Uterus (tissue), 4 donors: ENCODE data around the gene FBLN2. TPM values are rescaled to one million over a fixed set of nuclear protein-coding genes. Genes with fewer than 3 reads are reported as not detected.
A peak's percentile ranks its signal among the peaks of the same experiment; 100 is the strongest.
"Not testable (repeated sequence)": the region's sequence is repeated elsewhere in the genome, so short reads cannot be mapped to it uniquely, and the experiment has no call there.

Experiments
- DNase-seq, 2 donors: peaks; one replicate each; pipeline ENCODE4 v3.0.0-alpha.2; 2019 to 2020
- H3K27ac ChIP-seq, 2 donors: fragments of 200-600 bp; sonication (generic); 1 replicate in 1 of 2; 2 replicates in 1 of 2; pipeline ENCODE4 v1.5.1; 2016 to 2018
- H3K27me3 ChIP-seq, 2 donors: fragments of 200-600 bp; sonication (generic); one replicate each; pipeline ENCODE4 v1.5.1; 2018 to 2019; ENCODE audit warnings: control low read depth in 1 of 2
- H3K36me3 ChIP-seq, 2 donors: fragments of 200-600 bp; sonication (generic); one replicate each; pipeline ENCODE4 v1.5.1; 2019; ENCODE audit warnings: control low read depth in 1 of 2
- H3K4me1 ChIP-seq, 2 donors: fragments of 200-600 bp; sonication (generic); one replicate each; pipeline ENCODE4 v1.5.1; 2018 to 2019; ENCODE audit warnings: control low read depth in 1 of 2
- H3K4me3 ChIP-seq, 2 donors: fragments of 200-600 bp; sonication (generic); 1 replicate in 1 of 2; 2 replicates in 1 of 2; pipeline ENCODE4 v1.5.1; 2018 to 2019; ENCODE audit warnings: mild to moderate bottlenecking in 1 of 2
- H3K9me3 ChIP-seq, 2 donors: fragments of 200-600 bp; sonication (generic); one replicate each; pipeline ENCODE4 v1.5.1; 2019; ENCODE audit warnings: control low read depth in 1 of 2
- POLR2A ChIP-seq, 2 donors: fragments of 450-650 bp; IDR thresholded peaks; one replicate each; pipeline ENCODE4 v1.6.1; 2016; ENCODE audit warnings: antibody characterized with exemption in 2 of 2, mild to moderate bottlenecking in 1 of 2, moderate library complexity in 1 of 2
- intact Hi-C: fragments of 100-400 bp; cut with DNase I; formaldehyde crosslinking; loops from one replicate; pipeline ENCODE4 v1.15.1; 2023; ENCODE audit warnings: low total_unique reads
- total RNA-seq, 4 donors: library from RNA; depleted of rRNA in 3 of 4; stranded (reverse); fragments of >200 nt in 3 of 4; gene quantifications; one replicate each; pipeline versions ENCODE4 v1.1.0 to v1.2.4, GENCODE V29; 2014 to 2023
- TF ChIP-seq, protein P1 (sequence below), 4 experiments: fragments of 200-600 bp in 2 of 4; fragments of 450-650 bp in 2 of 4; sonication (generic) in 2 of 4; IDR thresholded peaks; one replicate each; pipeline ENCODE4 v1.5.1; 2016 to 2019; ENCODE audit warnings: antibody characterized with exemption in 4 of 4, mild to moderate bottlenecking in 2 of 4, moderate library complexity in 1 of 4
- donor health status: DM: yes; HTN: yes; CAD: no.

The FBLN2 gene
- total RNA-seq, 4 donors from 2014 or later = 39.2 to 217 (median 48.6) TPM

DNA sequence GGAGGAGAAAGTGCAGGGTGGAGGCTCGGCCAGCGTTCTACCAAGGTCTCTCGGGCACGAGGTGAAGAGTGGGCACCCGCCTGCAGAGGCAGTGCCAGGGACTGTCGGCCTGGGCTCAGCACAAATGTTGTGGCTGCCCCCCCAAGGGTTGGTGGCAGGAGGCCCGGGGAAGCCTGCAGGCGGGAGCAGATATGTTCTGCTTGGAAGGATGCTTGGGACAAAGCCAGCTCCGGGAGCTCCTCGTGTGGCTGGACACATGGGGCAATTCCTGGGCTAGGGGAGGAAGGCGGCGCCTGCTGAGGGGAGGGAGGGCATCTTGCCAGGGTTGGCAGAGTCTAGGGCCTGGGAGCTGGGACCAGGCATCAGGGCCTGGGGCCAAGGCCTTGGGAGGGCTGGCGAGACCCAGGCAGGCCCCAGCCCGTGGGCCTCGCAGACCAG, 30.4 kb upstream of the FBLN2 start:
- TF ChIP-seq, protein P1, sequence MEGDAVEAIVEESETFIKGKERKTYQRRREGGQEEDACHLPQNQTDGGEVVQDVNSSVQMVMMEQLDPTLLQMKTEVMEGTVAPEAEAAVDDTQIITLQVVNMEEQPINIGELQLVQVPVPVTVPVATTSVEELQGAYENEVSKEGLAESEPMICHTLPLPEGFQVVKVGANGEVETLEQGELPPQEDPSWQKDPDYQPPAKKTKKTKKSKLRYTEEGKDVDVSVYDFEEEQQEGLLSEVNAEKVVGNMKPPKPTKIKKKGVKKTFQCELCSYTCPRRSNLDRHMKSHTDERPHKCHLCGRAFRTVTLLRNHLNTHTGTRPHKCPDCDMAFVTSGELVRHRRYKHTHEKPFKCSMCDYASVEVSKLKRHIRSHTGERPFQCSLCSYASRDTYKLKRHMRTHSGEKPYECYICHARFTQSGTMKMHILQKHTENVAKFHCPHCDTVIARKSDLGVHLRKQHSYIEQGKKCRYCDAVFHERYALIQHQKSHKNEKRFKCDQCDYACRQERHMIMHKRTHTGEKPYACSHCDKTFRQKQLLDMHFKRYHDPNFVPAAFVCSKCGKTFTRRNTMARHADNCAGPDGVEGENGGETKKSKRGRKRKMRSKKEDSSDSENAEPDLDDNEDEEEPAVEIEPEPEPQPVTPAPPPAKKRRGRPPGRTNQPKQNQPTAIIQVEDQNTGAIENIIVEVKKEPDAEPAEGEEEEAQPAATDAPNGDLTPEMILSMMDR (IDR thresholded peaks at IDR 0.05) = no peak
- TF ChIP-seq POLR2A (IDR thresholded peaks at IDR 0.05) = no peak
- Histone ChIP-seq H3K36me3 (no peaks in the 10 kb centered on the region), H3K9me3 (no peaks in the 10 kb centered on the region), H3K27me3 (no peaks in the 10 kb centered on the region), H3K4me3 (no peak overlapping the region), H3K4me1 (no peaks in the 10 kb centered on the region), H3K27ac (peak overlapping the region; percentile 53 to 65)
- intact Hi-C loops = no loop called here
- peak; percentile 59 to 60 for DNase-seq

GRCh38 chr3:13519006-13519791, 29.7 kb upstream of the FBLN2 start:
- intact Hi-C loops = no loop called here
- no peaks in the 10 kb centered on the region for H3K36me3 ChIP-seq
- no peaks in the 10 kb centered on the region for H3K9me3 ChIP-seq
- H3K4me3 ChIP-seq = no peak overlapping the region
- peak overlapping the region; percentile 2 to 53 for H3K27ac ChIP-seq
- TF ChIP-seq, protein P1 (IDR thresholded peaks at IDR 0.05) = no peak
- no peak for TF ChIP-seq POLR2A (IDR thresholded peaks at IDR 0.05)
- no peaks in the 10 kb centered on the region for H3K27me3 ChIP-seq
- no peaks in the 10 kb centered on the region for H3K4me1 ChIP-seq
- DNase-seq = no peak

GRCh38 chr3:13520326-13520880, 28.5 kb upstream of the FBLN2 start:
- Histone ChIP-seq H3K4me1 (no peaks in the 10 kb centered on the region), H3K27ac (no peak overlapping the region), H3K4me3 (no peak overlapping the region)

GRCh38 chr3:13521309-13521708, 27.6 kb upstream of the FBLN2 start:
- DNase-seq = no peak
- Histone ChIP-seq H3K4me1 (no peaks in the 10 kb centered on the region), H3K27me3 (no peaks in the 10 kb centered on the region), H3K4me3 (no peak overlapping the region), H3K9me3 (no peaks in the 10 kb centered on the region), H3K36me3 (no peaks in the 10 kb centered on the region), H3K27ac (no peak overlapping the region)
- intact Hi-C loops = no loop called here
- TF ChIP-seq, protein P1 (IDR thresholded peaks at IDR 0.05) = no peak
- TF ChIP-seq POLR2A (IDR thresholded peaks at IDR 0.05) = no peak

More at GRCh38 chr3:13520326-13520880, 28.5 kb upstream of the FBLN2 start:
- DNase-seq = no peak
- intact Hi-C loops = no loop called here
- H3K9me3 ChIP-seq = no peaks in the 10 kb centered on the region
- no peaks in the 10 kb centered on the region for H3K27me3 ChIP-seq
- H3K36me3 ChIP-seq = no peaks in the 10 kb centered on the region
- no peak for TF ChIP-seq POLR2A (IDR thresholded peaks at IDR 0.05)
- TF ChIP-seq, protein P1 (IDR thresholded peaks at IDR 0.05) = no peak

DNA sequence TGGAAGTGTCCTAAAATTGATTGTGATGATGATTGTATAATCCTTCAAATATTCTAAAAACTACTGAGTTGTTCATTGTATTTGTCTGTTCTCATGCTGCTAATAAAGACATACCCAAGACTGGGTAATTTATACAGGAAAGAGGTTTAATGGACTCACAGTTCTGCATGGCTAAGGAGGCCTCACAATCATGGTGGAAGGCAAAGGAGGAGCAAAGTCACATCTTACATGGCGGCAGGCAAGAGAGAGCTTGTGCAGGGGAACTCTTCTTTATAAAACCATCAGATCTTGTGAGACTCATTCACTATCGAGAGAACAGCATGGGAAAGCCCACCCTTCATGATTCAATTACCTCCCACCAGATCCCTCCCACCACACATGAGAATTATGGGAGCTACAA, 27.2 kb upstream of the FBLN2 start:
- H3K27me3 ChIP-seq, H3K9me3 ChIP-seq, DNase-seq, H3K4me1 ChIP-seq, H3K27ac ChIP-seq, intact Hi-C loops, H3K4me3 ChIP-seq, H3K36me3 ChIP-seq: not testable (repeated sequence)
